Epithelial cell of proximal tubule (primary cell): ENCODE results near the gene GJD2. TPM values are rescaled to one million over a fixed set of nuclear protein-coding genes. Genes with fewer than 3 reads are reported as not detected.

ENCODE experiments used
- DNase-seq: peaks from one replicate; pipeline ENCODE4 v3.0.0-alpha.2; 2011; ENCODE audit warnings: low read depth
- H3K4me3 ChIP-seq: 2 replicates; pipeline ENCODE4 v1.5.1; 2011; ENCODE audit warnings: low read depth, mild to moderate bottlenecking, low read length
- CTCF ChIP-seq: conservative IDR thresholded peaks from 2 replicates; pipeline ENCODE4 v1.5.1; 2012; ENCODE audit warnings: low read depth, mild to moderate bottlenecking, low read length
- total RNA-seq: library from RNA; depleted of rRNA; stranded (reverse); fragments of >200 nt; gene quantifications from 2 replicates; pipeline ENCODE4 v1.2.3, GENCODE V29; 2015

GJD2 gene
- total RNA-seq, 1 donor from 2014 or later = not detected

- no peak overlapping the region for H3K4me3 ChIP-seq
- no peak for DNase-seq
- TF ChIP-seq CTCF = no peak
These were observed 34.5 kb upstream of the GJD2 start for GRCh38 chr15:34789326-34789725.

- DNase-seq = no peak
- TF ChIP-seq CTCF = no peak
- H3K4me3 ChIP-seq = no peak overlapping the region
These were observed 31.4 kb upstream of the GJD2 start for GRCh38 chr15:34786206-34786605.

GRCh38 chr15:34783991-34784390 is 29.2 kb upstream of the GJD2 start:
- no peak overlapping the region for H3K4me3 ChIP-seq
- DNase-seq = no peak
- TF ChIP-seq CTCF = no peak

GRCh38 chr15:34783431-34783830 is 28.6 kb upstream of the GJD2 start:
- no peak overlapping the region for H3K4me3 ChIP-seq
- TF ChIP-seq CTCF = no peak
- no peak for DNase-seq

GRCh38 chr15:34782901-34783300 is 28.1 kb upstream of the GJD2 start:
- no peak overlapping the region for H3K4me3 ChIP-seq
- TF ChIP-seq CTCF = no peak
- DNase-seq = no peak

GRCh38 chr15:34780725-34781124 is 25.9 kb upstream of the GJD2 start:
- TF ChIP-seq CTCF = no peak
- DNase-seq = no peak
- H3K4me3 ChIP-seq = no peak overlapping the region

- no peak for DNase-seq
- no peak for TF ChIP-seq CTCF
- no peak overlapping the region for H3K4me3 ChIP-seq
These were observed 21.9 kb upstream of the GJD2 start for GRCh38 chr15:34776606-34777105.
